NCI-H146 (cell line): ENCODE data around the gene NHLRC1.

ENCODE experiments used
- DNase-seq: peaks from one replicate; lab custom pipeline; 2025; lab: John Stamatoyannopoulos, UW

Gene NHLRC1

GRCh38 chr6:18087396-18088165 lies 34.9 kb downstream of the NHLRC1 start:
- DNase-seq: no peak

DNA sequence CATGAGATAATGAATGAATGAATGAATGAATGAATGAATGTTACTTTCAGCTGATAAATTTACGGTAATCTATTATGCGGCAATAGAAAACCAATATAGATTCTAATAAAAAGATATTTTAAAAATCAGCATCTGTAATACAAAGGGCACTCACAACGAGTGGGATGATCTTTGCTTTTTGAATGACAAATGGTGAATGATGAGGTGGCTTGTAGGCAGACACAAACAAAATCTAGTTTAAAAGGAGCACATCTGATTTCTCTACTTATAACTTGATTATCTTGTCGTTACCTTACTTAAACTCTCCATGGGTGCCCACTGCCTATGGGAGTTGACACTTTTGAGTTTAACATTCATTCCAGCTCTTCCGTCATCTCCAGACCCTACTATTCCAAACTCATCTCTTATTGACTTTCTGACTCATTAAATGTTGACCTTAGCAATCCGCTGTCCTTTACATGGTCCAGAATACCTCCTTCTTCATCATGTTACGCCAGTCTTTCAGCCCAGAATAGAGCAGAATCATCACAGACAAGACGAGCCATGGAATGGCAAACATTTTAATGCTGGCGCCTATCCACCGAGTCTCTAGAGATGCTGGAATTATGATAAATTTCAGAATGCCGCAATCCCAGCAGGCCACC lies 41.3 kb downstream of the NHLRC1 start:
- no peak for DNase-seq

GRCh38 chr6:18080544-18080943 lies 41.9 kb downstream of the NHLRC1 start:
- no peak for DNase-seq

DNA sequence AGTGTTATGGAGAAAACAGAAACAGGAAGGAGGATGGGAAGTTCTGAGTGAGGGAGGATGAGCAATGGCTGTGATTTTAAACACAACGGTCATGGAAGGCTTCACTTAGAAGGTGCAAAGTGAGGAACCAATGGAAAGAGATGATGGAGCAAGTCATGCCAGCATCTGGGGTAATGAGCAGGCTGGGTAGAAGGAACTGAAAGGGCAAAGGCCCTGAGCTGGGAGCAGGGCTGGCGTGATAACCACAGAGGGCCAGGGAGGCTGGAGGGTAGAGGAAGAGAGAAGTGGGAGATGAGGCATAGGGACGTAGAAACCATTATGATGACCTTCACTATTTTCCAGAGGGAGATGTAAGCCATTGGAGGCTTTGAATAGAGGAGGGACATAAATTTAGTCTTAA lies 43.6 kb downstream of the NHLRC1 start:
- no peak for DNase-seq

GRCh38 chr6:18076231-18076630 lies 46.2 kb downstream of the NHLRC1 start:
- DNase-seq: no peak

- DNase-seq: no peak
Measured at GRCh38 chr6:18072841-18073240, 49.6 kb downstream of the NHLRC1 start.

DNA sequence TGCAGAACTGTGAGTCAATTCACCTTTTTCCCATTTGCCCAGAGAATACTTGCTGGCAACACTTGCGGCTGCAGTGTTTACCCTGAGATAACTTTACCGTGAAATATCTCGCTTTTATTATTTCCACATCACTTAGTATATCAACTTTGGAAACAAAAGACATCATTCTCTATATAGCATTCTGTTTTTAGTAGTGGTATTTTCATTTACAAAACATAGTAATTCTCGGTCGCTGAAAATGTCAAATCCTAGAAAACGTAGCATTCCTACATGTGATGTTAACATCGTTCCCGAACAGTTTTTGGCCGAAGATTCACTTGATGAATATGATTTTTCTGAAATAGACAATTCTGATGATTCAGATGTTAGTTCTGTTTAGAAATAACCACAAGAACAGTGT lies 52.0 kb downstream of the NHLRC1 start:
- no peak for DNase-seq
